Suppressor macrophage treated with lipopolysaccharide for 1 hour (primary cell): ENCODE results near the gene ATP1B1.

Experiments used
- DNase-seq, 3 donors: peaks; one replicate each; pipeline ENCODE4 v3.0.0-alpha.2; 2020 to 2022

Gene ATP1B1

GRCh38 chr1:169106095-169106920, at the start of gene ATP1B1:
Gene ATP1B1 (plus strand): TSS chr1:169106690. CDS start chr1:169106830, 140 bp downstream.
- peak; percentile 89 to 96 (median 93) for DNase-seq

- no peak for DNase-seq
These were observed 47.1 kb upstream of the ATP1B1 start for GRCh38 chr1:169059421-169059820.

- DNase-seq: no peak
These were observed 46.3 kb upstream of the ATP1B1 start for GRCh38 chr1:169060043-169060722.

- peak; percentile 56 to 67 (median 63) for DNase-seq
These were observed 45.4 kb upstream of the ATP1B1 start for GRCh38 chr1:169060919-169061639.

GRCh38 chr1:169062152-169062551, 44.3 kb upstream of the ATP1B1 start:
- DNase-seq: no peak

- DNase-seq: no peak
These were observed 42.4 kb upstream of the ATP1B1 start for GRCh38 chr1:169064103-169064502.

- no peak for DNase-seq
These were observed 35.9 kb upstream of the ATP1B1 start for GRCh38 chr1:169070547-169070946.

GRCh38 chr1:169070958-169071357, 35.5 kb upstream of the ATP1B1 start:
- DNase-seq: no peak

GRCh38 chr1:169072945-169073725, 33.4 kb upstream of the ATP1B1 start:
- no peak for DNase-seq

- DNase-seq: no peak
These were observed 28.2 kb upstream of the ATP1B1 start for GRCh38 chr1:169078163-169078883.

- no peak for DNase-seq
These were observed 24.9 kb upstream of the ATP1B1 start for GRCh38 chr1:169081503-169082123.

- no peak for DNase-seq
These were observed 20.6 kb upstream of the ATP1B1 start for GRCh38 chr1:169085911-169086310.

GRCh38 chr1:169086603-169087455, 19.7 kb upstream of the ATP1B1 start:
- no peak for DNase-seq

- DNase-seq: no peak
These were observed 18.6 kb upstream of the ATP1B1 start for GRCh38 chr1:169087876-169088275.

- no peak for DNase-seq
These were observed 16.7 kb upstream of the ATP1B1 start for GRCh38 chr1:169089776-169090175.

GRCh38 chr1:169090308-169090899, 16.1 kb upstream of the ATP1B1 start:
- DNase-seq: no peak

GRCh38 chr1:169090900-169091311, 15.6 kb upstream of the ATP1B1 start:
- DNase-seq: no peak

- no peak for DNase-seq
These were observed 15.0 kb upstream of the ATP1B1 start for GRCh38 chr1:169091480-169091941.

GRCh38 chr1:169092399-169092798, 14.1 kb upstream of the ATP1B1 start:
- DNase-seq: no peak
